Endodermal cell (in vitro differentiated cells): Measurements from ENCODE around the gene UNC5B. TPM values are rescaled to one million over a fixed set of nuclear protein-coding genes. Genes with fewer than 3 reads are reported as not detected.

Experiments
- DNase-seq: peaks from one replicate; pipeline ENCODE4 v3.0.0-alpha.2; 2017
- H3K27ac ChIP-seq: 2 replicates; pipeline ENCODE4 v1.5.1; 2013; ENCODE audit warnings: mild to moderate bottlenecking, low read depth, low read length, moderate library complexity
- H3K27me3 ChIP-seq: 2 replicates; pipeline ENCODE4 v1.6.1; 2013; ENCODE audit warnings: mild to moderate bottlenecking, low read length, moderate library complexity; ENCODE audit not compliant: insufficient read depth, control insufficient read depth, poor library complexity, severe bottlenecking
- H3K36me3 ChIP-seq: 2 replicates; pipeline ENCODE4 v1.7.0; 2013; ENCODE audit warnings: mild to moderate bottlenecking, low read length, moderate library complexity; ENCODE audit not compliant: control insufficient read depth, insufficient read depth
- H3K4me1 ChIP-seq: one replicate; pipeline ENCODE4 v1.7.0; 2013; ENCODE audit warnings: low read length; ENCODE audit not compliant: control insufficient read depth, insufficient read depth
- H3K4me3 ChIP-seq: 2 replicates; pipeline ENCODE4 v1.5.1; 2013; ENCODE audit warnings: mild to moderate bottlenecking, low read length, moderate library complexity
- H3K9ac ChIP-seq: 2 replicates; pipeline ENCODE4 v1.6.1; 2013; ENCODE audit warnings: mild to moderate bottlenecking, low read length, moderate library complexity; ENCODE audit not compliant: poor library complexity, severe bottlenecking; ENCODE audit errors: extremely low read depth
- H3K9me3 ChIP-seq: 2 replicates; pipeline ENCODE4 v1.6.1; 2013; ENCODE audit warnings: mild to moderate bottlenecking, low read length, moderate library complexity; ENCODE audit not compliant: control insufficient read depth
- H3K27ac Mint-ChIP-seq: 2 replicates; pipeline ENCODE4 v1.8.0; 2020; ENCODE audit warnings: mixed read lengths
- H3K27me3 Mint-ChIP-seq: 2 replicates; pipeline ENCODE4 v1.8.0; 2021; ENCODE audit warnings: mild to moderate bottlenecking, mixed read lengths; ENCODE audit not compliant: insufficient read depth
- H3K36me3 Mint-ChIP-seq: 2 replicates; pipeline ENCODE4 v1.8.0; 2020; ENCODE audit warnings: low read depth, mixed read lengths
- H3K4me1 Mint-ChIP-seq: 2 replicates; pipeline ENCODE4 v1.8.0; 2020; ENCODE audit warnings: mixed read lengths
- H3K4me3 Mint-ChIP-seq: 2 replicates; pipeline ENCODE4 v1.8.0; 2020; ENCODE audit warnings: mild to moderate bottlenecking, moderate library complexity, mixed read lengths
- H3K9me3 Mint-ChIP-seq: 2 replicates; pipeline ENCODE4 v1.8.0; 2020; ENCODE audit warnings: mild to moderate bottlenecking, mixed read lengths
- WGBS, 2 experiments: methylation state at CpG; one replicate each; pipeline versions ENCODE4 v1.1.5 to v1.1.7; 2013; ENCODE audit warnings: missing lambda C conversion rate in 2 of 2, mixed read lengths in 1 of 2; ENCODE audit not compliant: insufficient coverage in 1 of 2, insufficient read length in 1 of 2; 5-methylcytosine and 5-hydroxymethylcytosine counted together
- total RNA-seq, 2 donors: library from RNA; stranded (reverse); fragmentation: NEBNext Ultra II Directional in 1 of 2; extraction: Animal tissue kit (Norgen Biotek cat#: 25700) in 1 of 2; gene quantifications; 2 replicates in 1 of 2; 3 replicates in 1 of 2; pipeline ENCODE4 v1.2.1, GENCODE V29; 2021
- TF ChIP-seq, protein P1 (sequence below): fragments of 200-600 bp; sonication (generic); conservative IDR thresholded peaks from 2 replicates; pipeline ENCODE4 v1.5.0; 2021; ENCODE audit warnings: antibody characterized with exemption, mild to moderate bottlenecking

The UNC5B gene
- total RNA-seq, 2 donors from 2014 or later = 9.7 to 14.5 TPM

DNA sequence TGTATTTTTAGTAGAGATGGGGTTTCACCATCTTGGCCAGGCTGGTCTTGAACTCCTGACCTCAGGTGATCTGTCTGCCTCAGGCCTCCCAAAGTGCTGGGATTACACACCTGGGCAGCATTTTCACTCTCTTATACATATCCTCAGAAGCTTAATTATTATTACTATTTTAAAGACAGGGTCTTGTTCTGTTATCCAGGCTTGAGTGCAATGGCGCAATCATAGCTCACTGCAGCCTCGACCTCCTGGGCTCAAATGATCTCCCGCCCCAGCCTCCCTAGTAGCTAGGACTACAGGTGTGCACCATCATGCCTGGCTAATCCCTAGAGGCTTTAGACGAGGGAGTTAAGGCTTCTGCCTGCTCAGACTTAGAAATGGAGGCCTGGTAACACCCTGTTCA, 26.3 kb downstream of the UNC5B start:
- H3K27me3 Mint-ChIP-seq = no peaks in the 10 kb centered on the region
- no peak overlapping the region for H3K4me3 ChIP-seq
- DNase-seq = no peak
- TF ChIP-seq, protein P1, sequence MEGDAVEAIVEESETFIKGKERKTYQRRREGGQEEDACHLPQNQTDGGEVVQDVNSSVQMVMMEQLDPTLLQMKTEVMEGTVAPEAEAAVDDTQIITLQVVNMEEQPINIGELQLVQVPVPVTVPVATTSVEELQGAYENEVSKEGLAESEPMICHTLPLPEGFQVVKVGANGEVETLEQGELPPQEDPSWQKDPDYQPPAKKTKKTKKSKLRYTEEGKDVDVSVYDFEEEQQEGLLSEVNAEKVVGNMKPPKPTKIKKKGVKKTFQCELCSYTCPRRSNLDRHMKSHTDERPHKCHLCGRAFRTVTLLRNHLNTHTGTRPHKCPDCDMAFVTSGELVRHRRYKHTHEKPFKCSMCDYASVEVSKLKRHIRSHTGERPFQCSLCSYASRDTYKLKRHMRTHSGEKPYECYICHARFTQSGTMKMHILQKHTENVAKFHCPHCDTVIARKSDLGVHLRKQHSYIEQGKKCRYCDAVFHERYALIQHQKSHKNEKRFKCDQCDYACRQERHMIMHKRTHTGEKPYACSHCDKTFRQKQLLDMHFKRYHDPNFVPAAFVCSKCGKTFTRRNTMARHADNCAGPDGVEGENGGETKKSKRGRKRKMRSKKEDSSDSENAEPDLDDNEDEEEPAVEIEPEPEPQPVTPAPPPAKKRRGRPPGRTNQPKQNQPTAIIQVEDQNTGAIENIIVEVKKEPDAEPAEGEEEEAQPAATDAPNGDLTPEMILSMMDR = no peak
- no peak overlapping the region for H3K27ac Mint-ChIP-seq
- H3K9me3 ChIP-seq = no peaks in the 10 kb centered on the region
- no peak overlapping the region for H3K4me3 Mint-ChIP-seq
- WGBS, 2 experiments = 91 to 93% methylated on average over 3 to 4 of the region's 4 CpGs
- no peaks in the 10 kb centered on the region for H3K27me3 ChIP-seq
- peaks cover 19% of the 10 kb centered on the region for H3K4me1 ChIP-seq
- H3K9ac ChIP-seq = no peak overlapping the region
- no peaks in the 10 kb centered on the region for H3K36me3 Mint-ChIP-seq
- H3K36me3 ChIP-seq = no peaks in the 10 kb centered on the region
- peaks cover 26% of the 10 kb centered on the region for H3K4me1 Mint-ChIP-seq
- H3K9me3 Mint-ChIP-seq = no peaks in the 10 kb centered on the region
- H3K27ac ChIP-seq = no peak overlapping the region

DNA sequence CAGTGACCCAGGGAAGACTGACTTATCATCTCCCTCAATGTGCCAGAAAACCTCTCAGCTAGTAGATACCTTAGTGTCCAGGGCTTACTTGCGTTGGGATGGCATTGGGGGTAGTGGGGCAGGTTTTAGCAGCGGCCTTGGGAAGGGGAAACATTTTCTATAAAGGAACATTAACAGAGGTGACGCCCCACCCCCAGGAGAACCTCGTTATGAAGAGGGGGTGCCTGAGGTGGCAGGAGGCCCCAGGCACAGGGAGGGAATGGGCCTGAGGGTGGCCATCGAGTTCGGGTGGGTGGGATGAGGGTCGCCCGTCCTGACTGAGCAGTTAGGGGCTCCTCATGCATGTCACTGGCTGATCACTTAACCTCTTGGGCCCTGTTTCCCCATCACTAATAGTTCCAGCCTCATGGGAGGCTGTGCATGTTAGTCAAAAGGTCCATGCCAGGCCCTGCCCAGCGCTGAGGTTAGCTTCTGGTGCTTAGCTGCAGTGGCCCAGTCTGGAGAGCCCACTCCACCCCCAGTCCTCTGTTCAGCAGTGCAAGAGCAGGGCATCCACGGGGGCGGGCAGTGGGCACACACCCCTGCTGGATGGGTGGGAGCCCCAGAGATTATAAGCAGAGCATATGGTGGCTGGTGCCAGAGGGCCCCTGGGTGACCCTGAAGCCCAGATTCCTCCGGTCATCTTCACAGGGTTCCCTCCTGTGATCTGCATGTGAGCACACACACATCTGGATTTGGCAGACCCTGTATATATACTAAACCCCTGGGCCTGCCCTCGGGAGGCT, 27.0 kb downstream of the UNC5B start:
- H3K4me3 Mint-ChIP-seq = no peak overlapping the region
- no peak overlapping the region for H3K27ac ChIP-seq
- no peak overlapping the region for H3K27ac Mint-ChIP-seq
- H3K9me3 ChIP-seq = no peaks in the 10 kb centered on the region
- H3K27me3 Mint-ChIP-seq = no peaks in the 10 kb centered on the region
- 77 to 86% methylated on average over 10 to 13 of the region's 13 CpGs for WGBS, 2 experiments
- H3K27me3 ChIP-seq = no peaks in the 10 kb centered on the region
- H3K4me3 ChIP-seq = no peak overlapping the region
- no peak overlapping the region for H3K9ac ChIP-seq
- H3K9me3 Mint-ChIP-seq = no peaks in the 10 kb centered on the region
- H3K36me3 ChIP-seq = no peaks in the 10 kb centered on the region
- TF ChIP-seq, protein P1 = no peak
- H3K36me3 Mint-ChIP-seq = no peaks in the 10 kb centered on the region
- peaks cover 19% of the 10 kb centered on the region for H3K4me1 Mint-ChIP-seq
- H3K4me1 ChIP-seq = peaks cover 18% of the 10 kb centered on the region
- DNase-seq = no peak

DNA sequence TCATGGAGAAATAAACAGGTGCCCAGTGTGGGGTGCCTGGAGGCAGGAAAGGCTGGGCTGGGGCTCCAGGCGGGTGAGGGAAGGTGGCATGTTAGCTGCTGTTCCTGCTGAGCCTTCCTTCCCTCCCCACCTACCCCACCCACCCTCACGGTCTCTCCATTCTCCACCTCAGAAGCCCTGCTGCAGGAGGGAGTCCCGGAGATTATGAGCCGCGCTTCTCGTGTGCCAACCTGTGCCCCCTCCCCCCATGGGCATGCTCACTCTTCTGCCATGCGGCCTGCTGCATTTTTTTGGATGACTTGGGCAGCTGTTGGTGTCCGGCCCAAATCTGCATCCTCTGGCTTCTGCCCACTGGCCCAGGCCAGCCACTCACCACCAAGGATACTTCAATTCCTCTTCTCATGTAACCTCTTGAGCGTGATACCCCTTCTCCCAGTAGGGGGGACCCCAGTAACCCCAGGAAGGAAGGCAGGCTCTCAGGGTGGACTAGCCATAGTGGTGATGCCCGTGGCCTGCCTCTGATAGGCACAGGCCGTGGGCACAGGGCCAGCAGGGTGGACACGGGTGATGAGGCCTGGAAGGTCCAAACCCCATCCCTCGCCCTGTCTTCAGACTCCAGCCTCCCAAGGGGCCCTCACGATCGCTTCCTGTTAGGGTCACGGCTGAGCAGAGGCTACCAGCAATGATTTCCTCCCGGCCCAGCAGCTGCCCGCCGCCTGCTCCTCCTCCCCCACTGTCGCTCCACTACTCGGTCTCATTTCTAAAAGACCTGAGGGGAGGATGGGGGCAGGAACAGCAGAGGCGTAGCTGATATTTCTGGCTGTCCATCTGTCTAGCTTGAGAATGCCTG, 27.8 kb downstream of the UNC5B start:
- H3K9me3 Mint-ChIP-seq = no peaks in the 10 kb centered on the region
- DNase-seq = no peak
- H3K4me3 Mint-ChIP-seq = no peak overlapping the region
- no peaks in the 10 kb centered on the region for H3K36me3 Mint-ChIP-seq
- WGBS, 2 experiments = 85 to 88% methylated on average over 15 to 22 of the region's 22 CpGs
- H3K4me3 ChIP-seq = no peak overlapping the region
- H3K9ac ChIP-seq = no peak overlapping the region
- H3K4me1 ChIP-seq = peaks cover 14% of the 10 kb centered on the region
- no peaks in the 10 kb centered on the region for H3K36me3 ChIP-seq
- peaks cover 21% of the 10 kb centered on the region for H3K4me1 Mint-ChIP-seq
- no peaks in the 10 kb centered on the region for H3K9me3 ChIP-seq
- H3K27me3 Mint-ChIP-seq = no peaks in the 10 kb centered on the region
- H3K27ac Mint-ChIP-seq = no peak overlapping the region
- TF ChIP-seq, protein P1 = no peak
- no peaks in the 10 kb centered on the region for H3K27me3 ChIP-seq
- H3K27ac ChIP-seq = no peak overlapping the region
